Measurements from ENCODE around the gene PIGV. TPM values are rescaled to one million over a fixed set of nuclear protein-coding genes. Genes with fewer than 3 reads are reported as not detected.

The PIGV gene
- total RNA-seq, 1 experiment from 2014 or later = 7.5 TPM

GRCh38 chr1:26748351-26748750, 39.4 kb upstream of the PIGV start:
- no peak overlapping the region for H3K4ac ChIP-seq (ENCODE audit: low read depth, low read length)
- no peak for DNase-seq
- H2BK20ac ChIP-seq (ENCODE audit: low read depth, low read length, poor library complexity, severe bottlenecking) = no peak overlapping the region
- no peak overlapping the region for H3K14ac ChIP-seq (ENCODE audit: insufficient read depth, low read length)
- Mint-ChIP-seq H3K4me3 (no peak overlapping the region), H3K4me1 (peaks cover 5 to 12% of the 10 kb centered on the region in 2 experiments), H3K27me3 (ENCODE audit: low read depth) (no peaks in the 10 kb centered on the region), H3K36me3 (ENCODE audit: insufficient read depth in 1 of 3, low read depth in 3 of 3) (peaks cover 29 to 91% (median 78%) of the 10 kb centered on the region in 3 experiments; a peak in 6 of 7 replicates), H3K27ac (no peak overlapping the region), H3K9me3 (no peaks in the 10 kb centered on the region)
- H3T11ph ChIP-seq (ENCODE audit: low read length) = no peak overlapping the region
- H3K27me3 ChIP-seq (ENCODE audit: insufficient read depth, low read length) = no peaks in the 10 kb centered on the region
- H2BK5ac ChIP-seq (ENCODE audit: insufficient read length, low read length) = no peak overlapping the region
- no peak overlapping the region for H3K23ac ChIP-seq (ENCODE audit: insufficient read length, low read depth, low read length)
- no peak overlapping the region for H2AFZ ChIP-seq (ENCODE audit: low read length)
- H4K20me1 ChIP-seq (ENCODE audit: control insufficient read depth, insufficient read depth, insufficient read length) = no peaks in the 10 kb centered on the region
- WGBS (ENCODE audit: extremely low coverage, insufficient read length, low lambda C conversion rate) = no CpG with 5 or more reads among the region's 1 CpG
- H2BK15ac ChIP-seq (ENCODE audit: low read depth, low read length) = no peak overlapping the region
- H3K4me2 ChIP-seq (ENCODE audit: insufficient read depth, insufficient read length, low read length) = no peak overlapping the region
- no peak overlapping the region for H3K18ac ChIP-seq (ENCODE audit: insufficient read length, low read depth, low read length)
- H2BK120ac ChIP-seq (ENCODE audit: low read depth, low read length, poor library complexity, severe bottlenecking) = no peak overlapping the region
- H3K79me2 ChIP-seq (ENCODE audit: insufficient read depth, low read length) = no peaks in the 10 kb centered on the region; the same call in 1 of the 2 replicates
- H2AK5ac ChIP-seq (ENCODE audit: insufficient read length, low read length) = no peak overlapping the region
- H4K8ac ChIP-seq (replicated peaks; ENCODE audit: insufficient read length, low read depth, low read length) = no peak overlapping the region
- no peak overlapping the region for H3K56ac ChIP-seq (ENCODE audit: insufficient read length, low read depth, low read length)
- no peak overlapping the region for H4K5ac ChIP-seq (ENCODE audit: insufficient read length, low read depth, low read length)
- H3K27ac ChIP-seq (ENCODE audit: insufficient read length, low read depth, low read length) = no peak overlapping the region
- H3K23me2 ChIP-seq (ENCODE audit: insufficient read length, low read depth, low read length, poor library complexity, severe bottlenecking) = no peaks in the 10 kb centered on the region
- peaks cover 8% of the 10 kb centered on the region for H3K79me1 ChIP-seq (ENCODE audit: insufficient read depth, low read depth, low read length, poor library complexity, severe bottlenecking)
- no peak overlapping the region for H3K9ac ChIP-seq (ENCODE audit: extremely low read depth, insufficient read length, low read length)
- H2BK12ac ChIP-seq (ENCODE audit: insufficient read length, low read depth, low read length) = no peak overlapping the region
- H4K91ac ChIP-seq (ENCODE audit: insufficient read length, low read depth, low read length) = no peak overlapping the region
- H3K9me3 ChIP-seq (ENCODE audit: control insufficient read depth, low read depth, low read length) = no peaks in the 10 kb centered on the region
- TF ChIP-seq CTCF (conservative IDR thresholded peaks at IDR 0.05) = no peak
- H3K4me1 ChIP-seq (ENCODE audit: insufficient read depth, low read length) = peaks cover 4% of the 10 kb centered on the region
